ENCODE measurements around the gene SUPT20HL2.

The SUPT20HL2 gene

GRCh38 chrX:24340501-24340900, 26.6 kb upstream of the SUPT20HL2 start:
- TF ChIP-seq BACH2 (CRISPR knock-in tag; IDR thresholded peaks at IDR 0.05; ENCODE audit: borderline replicate concordance) (no peak), ARNTL (CRISPR knock-in tag; IDR thresholded peaks at IDR 0.05; ENCODE audit: borderline replicate concordance, low read depth) (no peak), SNAI2 (CRISPR knock-in tag; IDR thresholded peaks at IDR 0.05) (no peak), ESRRG (CRISPR knock-in tag; IDR thresholded peaks at IDR 0.05) (no peak), RARB (CRISPR knock-in tag; IDR thresholded peaks at IDR 0.05) (no peak), CSDC2 (CRISPR knock-in tag; IDR thresholded peaks at IDR 0.05) (no peak), ZNF70 (CRISPR knock-in tag; IDR thresholded peaks at IDR 0.05) (no peak), PATZ1 (CRISPR knock-in tag; IDR thresholded peaks at IDR 0.05; ENCODE audit: borderline replicate concordance) (no peak), TSHZ2 (CRISPR knock-in tag; IDR thresholded peaks at IDR 0.05) (no peak), ZNF565 (CRISPR knock-in tag; conservative IDR thresholded peaks at IDR 0.05; ENCODE audit: low read depth) (no peak), OSR1 (CRISPR knock-in tag; IDR thresholded peaks at IDR 0.05) (no peak), TOX (CRISPR knock-in tag; IDR thresholded peaks at IDR 0.05; ENCODE audit: borderline replicate concordance) (no peak), TCF4 (CRISPR knock-in tag; IDR thresholded peaks at IDR 0.05; ENCODE audit: borderline replicate concordance) (no peak), ISL1 (CRISPR knock-in tag; IDR thresholded peaks at IDR 0.05) (no peak), CSRNP3 (CRISPR knock-in tag; IDR thresholded peaks at IDR 0.05) (no peak), ZNF8 (CRISPR knock-in tag; IDR thresholded peaks at IDR 0.05) (no peak), GLIS3 (CRISPR knock-in tag; IDR thresholded peaks at IDR 0.05) (no peak)
- TF ChIP-seq, protein P1, sequence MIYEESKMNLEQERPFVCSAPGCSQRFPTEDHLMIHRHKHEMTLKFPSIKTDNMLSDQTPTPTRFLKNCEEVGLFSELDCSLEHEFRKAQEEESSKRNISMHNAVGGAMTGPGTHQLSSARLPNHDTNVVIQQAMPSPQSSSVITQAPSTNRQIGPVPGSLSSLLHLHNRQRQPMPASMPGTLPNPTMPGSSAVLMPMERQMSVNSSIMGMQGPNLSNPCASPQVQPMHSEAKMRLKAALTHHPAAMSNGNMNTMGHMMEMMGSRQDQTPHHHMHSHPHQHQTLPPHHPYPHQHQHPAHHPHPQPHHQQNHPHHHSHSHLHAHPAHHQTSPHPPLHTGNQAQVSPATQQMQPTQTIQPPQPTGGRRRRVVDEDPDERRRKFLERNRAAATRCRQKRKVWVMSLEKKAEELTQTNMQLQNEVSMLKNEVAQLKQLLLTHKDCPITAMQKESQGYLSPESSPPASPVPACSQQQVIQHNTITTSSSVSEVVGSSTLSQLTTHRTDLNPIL (CRISPR knock-in tag; IDR thresholded peaks at IDR 0.05; ENCODE audit: low read depth) = no peak
- ATAC-seq = no peak

GRCh38 chrX:24339911-24340310, 26.0 kb upstream of the SUPT20HL2 start:
- no peak for ATAC-seq
- TF ChIP-seq RARB (CRISPR knock-in tag; IDR thresholded peaks at IDR 0.05) = no peak
- TF ChIP-seq, protein P1 (CRISPR knock-in tag; IDR thresholded peaks at IDR 0.05; ENCODE audit: low read depth) = no peak
- no peak for TF ChIP-seq ZNF565 (CRISPR knock-in tag; conservative IDR thresholded peaks at IDR 0.05; ENCODE audit: low read depth)
- no peak for TF ChIP-seq SNAI2 (CRISPR knock-in tag; IDR thresholded peaks at IDR 0.05)
- TF ChIP-seq ZFP3 (CRISPR knock-in tag; IDR thresholded peaks at IDR 0.05) = no peak
- TF ChIP-seq POU6F1 (CRISPR knock-in tag; IDR thresholded peaks at IDR 0.05; ENCODE audit: borderline replicate concordance, low read depth) = no peak
- no peak for TF ChIP-seq ARNTL (CRISPR knock-in tag; IDR thresholded peaks at IDR 0.05; ENCODE audit: borderline replicate concordance, low read depth)
- no peak for TF ChIP-seq ZFP30 (CRISPR knock-in tag; IDR thresholded peaks at IDR 0.05)
- TF ChIP-seq ZC3H10 (CRISPR knock-in tag; IDR thresholded peaks at IDR 0.05) = no peak
- no peak for TF ChIP-seq PATZ1 (CRISPR knock-in tag; IDR thresholded peaks at IDR 0.05; ENCODE audit: borderline replicate concordance)
- no peak for TF ChIP-seq CSDC2 (CRISPR knock-in tag; IDR thresholded peaks at IDR 0.05)
- no peak for TF ChIP-seq TSHZ2 (CRISPR knock-in tag; IDR thresholded peaks at IDR 0.05)
